ENCODE data around the gene OR5K1.

GRCh38 chr3:98483626-98484025 lies 20.6 kb downstream of the OR5K1 start:
- TF ChIP-seq CTCF (IDR thresholded peaks at IDR 0.05; ENCODE audit: insufficient read depth, low read depth, low read length) (no peak), EZH2 (IDR thresholded peaks at IDR 0.05; ENCODE audit: insufficient read depth, low read length) (no peak)
